GM12873 (cell line): Measurements from ENCODE around the gene VAPA.

Source experiments
- CTCF ChIP-seq: IDR thresholded peaks from 2 replicates; pipeline ENCODE4 v1.5.1; 2012; ENCODE audit warnings: low read depth, mild to moderate bottlenecking, moderate library complexity, low read length, control low read depth; ENCODE audit not compliant: insufficient read depth; ENCODE audit errors: missing control alignments

Gene VAPA

GRCh38 chr18:9994026-9994570 lies 80.3 kb downstream of the VAPA start:
- no peak for TF ChIP-seq CTCF

DNA sequence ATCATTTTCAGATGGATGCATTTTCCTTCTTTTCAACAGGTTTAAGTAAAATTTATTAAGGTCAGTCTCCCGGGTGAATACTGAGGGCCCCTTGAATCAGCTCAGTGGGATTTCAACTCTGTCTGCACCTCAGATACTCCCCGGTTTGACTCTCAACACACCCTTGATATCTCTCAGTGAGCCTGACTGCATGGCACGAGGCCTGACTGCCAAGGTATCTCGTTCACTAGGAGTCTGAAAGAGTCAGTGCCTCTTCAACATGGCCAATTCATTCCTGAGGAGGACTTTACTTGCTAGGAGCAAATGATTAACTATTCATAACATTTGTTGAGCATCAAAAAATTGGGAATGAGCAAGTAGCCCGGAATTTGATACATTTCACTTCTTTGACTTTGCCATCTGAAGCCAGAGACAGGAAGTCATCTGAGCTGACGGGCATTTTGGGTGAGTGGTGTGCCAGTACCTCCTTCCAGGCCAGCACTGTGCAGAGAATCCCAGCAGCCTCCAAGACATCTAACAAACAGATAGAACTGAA lies 81.0 kb downstream of the VAPA start:
- TF ChIP-seq CTCF: no peak

GRCh38 chr18:9995631-9996030 lies 81.8 kb downstream of the VAPA start:
- no peak for TF ChIP-seq CTCF

GRCh38 chr18:9996094-9996493 lies 82.3 kb downstream of the VAPA start:
- TF ChIP-seq CTCF: no peak

- TF ChIP-seq CTCF: no peak
Observed at GRCh38 chr18:9997711-9998110, 83.9 kb downstream of the VAPA start.

DNA sequence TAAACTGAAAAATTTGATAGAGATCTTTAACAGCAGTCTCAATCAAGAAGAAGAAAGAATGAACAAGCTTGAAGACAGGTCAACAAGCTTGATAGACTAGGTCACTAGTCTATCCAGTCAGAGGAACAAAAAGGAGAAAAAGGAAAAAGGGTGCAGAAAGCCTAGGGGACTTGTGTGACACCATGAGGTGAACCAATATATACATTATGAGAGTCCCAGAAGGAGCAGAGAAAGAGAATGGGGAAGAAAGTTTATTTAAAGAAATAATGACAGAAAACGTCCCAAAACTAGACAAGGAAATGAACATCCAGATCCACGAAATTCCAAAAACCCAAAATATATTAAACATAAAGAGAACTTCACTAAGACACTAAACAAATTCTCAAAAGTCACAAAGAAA lies 84.5 kb downstream of the VAPA start:
- TF ChIP-seq CTCF: no peak

- no peak for TF ChIP-seq CTCF
Observed at GRCh38 chr18:10002280-10002679, 88.5 kb downstream of the VAPA start.
